ENCODE results near the gene SNRPN.

SNRPN gene

DNA sequence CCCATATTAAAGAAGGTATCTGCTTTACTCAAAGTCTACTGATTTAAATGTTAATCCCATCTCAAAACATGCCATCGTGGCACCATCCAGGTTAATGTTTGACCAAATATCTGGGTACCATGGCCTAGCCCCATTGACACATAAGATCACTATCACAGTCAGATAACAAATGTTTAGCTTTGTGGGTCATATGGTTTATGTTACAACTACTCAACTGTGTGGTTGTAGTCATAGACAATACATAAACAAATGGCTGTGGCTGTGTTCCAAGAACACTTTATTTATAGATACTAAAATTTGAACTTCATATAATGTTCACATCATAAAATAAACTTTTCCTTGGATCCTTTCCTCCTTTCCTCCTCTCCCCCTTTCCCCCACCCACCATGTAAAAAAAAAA, 9.8 kb upstream of the SNRPN start:
- peaks cover 2% of the 10 kb centered on the region; the same call in 1 of the 2 replicates for H3K9me3 ChIP-seq (ENCODE audit: control insufficient read depth, insufficient read depth, low read length)
- no peaks in the 10 kb centered on the region for H3K27me3 ChIP-seq (ENCODE audit: control insufficient read depth, low read length)
- no peaks in the 10 kb centered on the region for H3K79me2 ChIP-seq (ENCODE audit: control insufficient read depth, low read length)
- H3F3A ChIP-seq (ENCODE audit: control insufficient read depth, insufficient read depth), result no peaks in the 10 kb centered on the region
- H4K20me1 ChIP-seq (ENCODE audit: control insufficient read depth, insufficient read depth, low read depth, low read length), result no peaks in the 10 kb centered on the region
- H3K27ac ChIP-seq (ENCODE audit: low read depth, low read length), result no peak overlapping the region
- H3K4me2 ChIP-seq (ENCODE audit: low read length), result no peak overlapping the region
- no peaks in the 10 kb centered on the region for H3K36me3 ChIP-seq (ENCODE audit: control insufficient read depth, low read length)
- H3K4me3 ChIP-seq (ENCODE audit: low read length), result no peak overlapping the region
- TF ChIP-seq, protein P1, sequence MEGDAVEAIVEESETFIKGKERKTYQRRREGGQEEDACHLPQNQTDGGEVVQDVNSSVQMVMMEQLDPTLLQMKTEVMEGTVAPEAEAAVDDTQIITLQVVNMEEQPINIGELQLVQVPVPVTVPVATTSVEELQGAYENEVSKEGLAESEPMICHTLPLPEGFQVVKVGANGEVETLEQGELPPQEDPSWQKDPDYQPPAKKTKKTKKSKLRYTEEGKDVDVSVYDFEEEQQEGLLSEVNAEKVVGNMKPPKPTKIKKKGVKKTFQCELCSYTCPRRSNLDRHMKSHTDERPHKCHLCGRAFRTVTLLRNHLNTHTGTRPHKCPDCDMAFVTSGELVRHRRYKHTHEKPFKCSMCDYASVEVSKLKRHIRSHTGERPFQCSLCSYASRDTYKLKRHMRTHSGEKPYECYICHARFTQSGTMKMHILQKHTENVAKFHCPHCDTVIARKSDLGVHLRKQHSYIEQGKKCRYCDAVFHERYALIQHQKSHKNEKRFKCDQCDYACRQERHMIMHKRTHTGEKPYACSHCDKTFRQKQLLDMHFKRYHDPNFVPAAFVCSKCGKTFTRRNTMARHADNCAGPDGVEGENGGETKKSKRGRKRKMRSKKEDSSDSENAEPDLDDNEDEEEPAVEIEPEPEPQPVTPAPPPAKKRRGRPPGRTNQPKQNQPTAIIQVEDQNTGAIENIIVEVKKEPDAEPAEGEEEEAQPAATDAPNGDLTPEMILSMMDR (IDR thresholded peaks at IDR 0.05; ENCODE audit: low read depth, low read length, poor library complexity, severe bottlenecking), result no peak
- TF ChIP-seq EZH2phosphoT487 (IDR thresholded peaks at IDR 0.05; ENCODE audit: borderline replicate concordance, low read length), result no peak
- H3K4me1 ChIP-seq (ENCODE audit: control insufficient read depth, low read length), result no peaks in the 10 kb centered on the region
- H3K9me2 ChIP-seq (replicated peaks; ENCODE audit: control insufficient read depth, low read length), result no peaks in the 10 kb centered on the region

GRCh38 chr15:24945711-24946110, 9.1 kb upstream of the SNRPN start:
- no peaks in the 10 kb centered on the region for H4K20me1 ChIP-seq (ENCODE audit: control insufficient read depth, insufficient read depth, low read depth, low read length)
- no peaks in the 10 kb centered on the region for H3K4me1 ChIP-seq (ENCODE audit: control insufficient read depth, low read length)
- H3K36me3 ChIP-seq (ENCODE audit: control insufficient read depth, low read length), result no peaks in the 10 kb centered on the region
- no peaks in the 10 kb centered on the region for H3F3A ChIP-seq (ENCODE audit: control insufficient read depth, insufficient read depth)
- no peaks in the 10 kb centered on the region for H3K27me3 ChIP-seq (ENCODE audit: control insufficient read depth, low read length)
- no peaks in the 10 kb centered on the region for H3K79me2 ChIP-seq (ENCODE audit: control insufficient read depth, low read length)
- H3K4me3 ChIP-seq (ENCODE audit: low read length), result no peak overlapping the region
- no peaks in the 10 kb centered on the region for H3K9me2 ChIP-seq (replicated peaks; ENCODE audit: control insufficient read depth, low read length)
- H3K4me2 ChIP-seq (ENCODE audit: low read length), result no peak overlapping the region
- no peak overlapping the region for H3K27ac ChIP-seq (ENCODE audit: low read depth, low read length)
- H3K9me3 ChIP-seq (ENCODE audit: control insufficient read depth, insufficient read depth, low read length), result peaks cover 2% of the 10 kb centered on the region; the same call in 1 of the 2 replicates
- TF ChIP-seq, protein P1 (IDR thresholded peaks at IDR 0.05; ENCODE audit: low read depth, low read length, poor library complexity, severe bottlenecking), result no peak
- TF ChIP-seq EZH2phosphoT487 (IDR thresholded peaks at IDR 0.05; ENCODE audit: borderline replicate concordance, low read length), result no peak

- H3K79me2 ChIP-seq (ENCODE audit: control insufficient read depth, low read length), result no peaks in the 10 kb centered on the region
- TF ChIP-seq, protein P1 (IDR thresholded peaks at IDR 0.05; ENCODE audit: low read depth, low read length, poor library complexity, severe bottlenecking), result no peak
- no peak for TF ChIP-seq EZH2phosphoT487 (IDR thresholded peaks at IDR 0.05; ENCODE audit: borderline replicate concordance, low read length)
- H3F3A ChIP-seq (ENCODE audit: control insufficient read depth, insufficient read depth), result no peaks in the 10 kb centered on the region
- H3K4me1 ChIP-seq (ENCODE audit: control insufficient read depth, low read length), result no peaks in the 10 kb centered on the region
- no peaks in the 10 kb centered on the region for H3K36me3 ChIP-seq (ENCODE audit: control insufficient read depth, low read length)
- no peaks in the 10 kb centered on the region for H4K20me1 ChIP-seq (ENCODE audit: control insufficient read depth, insufficient read depth, low read depth, low read length)
- no peak overlapping the region for H3K4me3 ChIP-seq (ENCODE audit: low read length)
- H3K27ac ChIP-seq (ENCODE audit: low read depth, low read length), result no peak overlapping the region
- H3K9me2 ChIP-seq (replicated peaks; ENCODE audit: control insufficient read depth, low read length), result no peaks in the 10 kb centered on the region
- no peaks in the 10 kb centered on the region for H3K9me3 ChIP-seq (ENCODE audit: control insufficient read depth, insufficient read depth, low read length)
- H3K27me3 ChIP-seq (ENCODE audit: control insufficient read depth, low read length), result no peaks in the 10 kb centered on the region
- no peak overlapping the region for H3K4me2 ChIP-seq (ENCODE audit: low read length)
Observed at GRCh38 chr15:24948495-24948894, 6.3 kb upstream of the SNRPN start.

Measured in DOHH2 (cell line).